Astrocyte of the cerebellum (primary cell): Measurements from ENCODE around the gene EGFLAM.

Experiments
- DNase-seq: peaks from one replicate; pipeline ENCODE4 v3.0.0-alpha.2; 2011; ENCODE audit warnings: low read depth
- H3K4me3 ChIP-seq: 2 replicates; pipeline ENCODE4 v1.5.1; 2011; ENCODE audit warnings: mild to moderate bottlenecking, low read depth, low read length, moderate library complexity
- CTCF ChIP-seq: IDR thresholded peaks from 2 replicates; pipeline ENCODE4 v1.5.1; 2012; ENCODE audit warnings: low read length, low read depth, moderate library complexity, mild to moderate bottlenecking; ENCODE audit errors: missing control alignments
- in situ Hi-C: cut with HindIII; loops from 2 replicates; pipeline ENCODE4 v1.10.0; 2017; ENCODE audit warnings: low sequenced_read_pairs

The EGFLAM gene

GRCh38 chr5:38387161-38387560, 128.8 kb downstream of the EGFLAM start:
- no peak for DNase-seq
- TF ChIP-seq CTCF: no peak
- no peak overlapping the region for H3K4me3 ChIP-seq
- in situ Hi-C loops: no loop called here

- in situ Hi-C loops: no loop called here
- H3K4me3 ChIP-seq: no peak overlapping the region
- no peak for DNase-seq
- TF ChIP-seq CTCF: no peak
These were observed 135.3 kb downstream of the EGFLAM start for GRCh38 chr5:38393636-38394035.

GRCh38 chr5:38396766-38397165, 138.4 kb downstream of the EGFLAM start:
- no peak for DNase-seq
- no peak for TF ChIP-seq CTCF
- no peak overlapping the region for H3K4me3 ChIP-seq
- in situ Hi-C loops: no loop called here

- TF ChIP-seq CTCF: no peak
- no peak overlapping the region for H3K4me3 ChIP-seq
- in situ Hi-C loops: no loop called here
- no peak for DNase-seq
These were observed 142.0 kb downstream of the EGFLAM start for GRCh38 chr5:38400365-38400764.

GRCh38 chr5:38401145-38401544, 142.8 kb downstream of the EGFLAM start:
- H3K4me3 ChIP-seq: no peak overlapping the region
- no peak for TF ChIP-seq CTCF
- in situ Hi-C loops: no loop called here
- DNase-seq: no peak

GRCh38 chr5:38403406-38403805, 145.0 kb downstream of the EGFLAM start:
- in situ Hi-C loops: no loop called here
- no peak for DNase-seq
- H3K4me3 ChIP-seq: no peak overlapping the region
- TF ChIP-seq CTCF: no peak
